ENCODE results near the gene ANO9.

GRCh38 chr11:396948-397548, 44.8 kb downstream of the ANO9 start:
- TF ChIP-seq POLR2A (IDR thresholded peaks at IDR 0.05) (no peak), CTCF (IDR thresholded peaks at IDR 0.05 in 8 of 11, conservative IDR thresholded peaks at IDR 0.05 in 3 of 11) (peak in 10 of 11 experiments; percentile 25 to 68 (median 59)), POLR2AphosphoS5 (IDR thresholded peaks at IDR 0.05) (peak in 2 of 3 donors; percentile 55 to 56)

Data from spleen (tissue), 7 donors.